ENCODE results near the gene SPPL2C. TPM values are rescaled to one million over a fixed set of nuclear protein-coding genes. Genes with fewer than 3 reads are reported as not detected.

The SPPL2C gene
- total RNA-seq, 6 experiments from 2014 or later, result not detected

- Mint-ChIP-seq H3K9me3 (no peaks in the 10 kb centered on the region), H3K4me1 (ENCODE audit: low read depth) (no peaks in the 10 kb centered on the region), H3K27me3 (ENCODE audit: insufficient read depth) (peaks cover 39% of the 10 kb centered on the region), H3K4me3 (no peak overlapping the region), H3K36me3 (ENCODE audit: low read depth) (no peaks in the 10 kb centered on the region), H3K27ac (no peak overlapping the region)
- TF ChIP-seq CTCF (IDR thresholded peaks at IDR 0.05), result no peak
- no peak for DNase-seq
These were observed 2.7 kb upstream of the SPPL2C start for GRCh38 chr17:45841883-45842525.

GRCh38 chr17:45843722-45844121 is 959 bp upstream of the SPPL2C start:
- H3K27me3 Mint-ChIP-seq (ENCODE audit: insufficient read depth), result peaks cover 39% of the 10 kb centered on the region
- H3K4me3 Mint-ChIP-seq, result no peak overlapping the region
- H3K4me1 Mint-ChIP-seq (ENCODE audit: low read depth), result no peaks in the 10 kb centered on the region
- no peak for TF ChIP-seq CTCF (IDR thresholded peaks at IDR 0.05)
- no peaks in the 10 kb centered on the region for H3K9me3 Mint-ChIP-seq
- H3K36me3 Mint-ChIP-seq (ENCODE audit: low read depth), result no peaks in the 10 kb centered on the region
- DNase-seq, result no peak
- no peak overlapping the region for H3K27ac Mint-ChIP-seq

- Mint-ChIP-seq H3K9me3 (no peaks in the 10 kb centered on the region), H3K36me3 (ENCODE audit: low read depth) (no peaks in the 10 kb centered on the region), H3K27me3 (ENCODE audit: insufficient read depth) (peaks cover 36% of the 10 kb centered on the region), H3K27ac (no peak overlapping the region), H3K4me3 (no peak overlapping the region), H3K4me1 (ENCODE audit: low read depth) (no peaks in the 10 kb centered on the region)
- no peak for TF ChIP-seq CTCF (IDR thresholded peaks at IDR 0.05)
- no peak for DNase-seq
These were observed 900 bp downstream of the SPPL2C start for GRCh38 chr17:45845376-45846185.

DNA sequence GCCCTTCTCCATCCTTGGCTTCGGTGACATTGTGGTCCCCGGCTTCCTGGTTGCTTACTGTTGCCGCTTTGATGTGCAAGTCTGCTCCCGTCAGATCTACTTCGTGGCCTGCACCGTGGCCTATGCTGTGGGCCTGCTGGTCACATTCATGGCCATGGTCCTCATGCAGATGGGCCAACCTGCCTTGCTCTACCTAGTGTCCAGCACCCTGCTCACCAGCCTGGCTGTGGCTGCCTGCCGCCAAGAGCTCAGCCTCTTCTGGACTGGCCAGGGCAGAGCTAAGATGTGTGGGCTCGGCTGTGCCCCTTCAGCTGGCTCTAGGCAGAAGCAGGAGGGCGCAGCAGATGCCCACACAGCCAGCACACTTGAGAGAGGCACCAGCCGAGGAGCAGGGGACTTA is 1.5 kb downstream of the SPPL2C start:
- no peak for TF ChIP-seq CTCF (IDR thresholded peaks at IDR 0.05)
- H3K27ac Mint-ChIP-seq, result no peak overlapping the region
- H3K27me3 Mint-ChIP-seq (ENCODE audit: insufficient read depth), result peaks cover 33% of the 10 kb centered on the region
- no peak for DNase-seq
- no peaks in the 10 kb centered on the region for H3K9me3 Mint-ChIP-seq
- no peak overlapping the region for H3K4me3 Mint-ChIP-seq
- no peaks in the 10 kb centered on the region for H3K4me1 Mint-ChIP-seq (ENCODE audit: low read depth)
- H3K36me3 Mint-ChIP-seq (ENCODE audit: low read depth), result no peaks in the 10 kb centered on the region

- H3K9me3 Mint-ChIP-seq, result no peaks in the 10 kb centered on the region
- DNase-seq, result no peak
- H3K27ac Mint-ChIP-seq, result no peak overlapping the region
- no peaks in the 10 kb centered on the region for H3K4me1 Mint-ChIP-seq (ENCODE audit: low read depth)
- H3K27me3 Mint-ChIP-seq (ENCODE audit: insufficient read depth), result peaks cover 33% of the 10 kb centered on the region
- TF ChIP-seq CTCF (IDR thresholded peaks at IDR 0.05), result no peak
- no peak overlapping the region for H3K4me3 Mint-ChIP-seq
- H3K36me3 Mint-ChIP-seq (ENCODE audit: low read depth), result no peaks in the 10 kb centered on the region
These were observed 2.0 kb downstream of the SPPL2C start for GRCh38 chr17:45846646-45847045.

All from HFFc6 (cell line).